ENCODE results near the gene ZNF19.
A peak's percentile ranks its signal among the peaks of the same experiment; 100 is the strongest.

GRCh38 chr16:71537643-71538042 lies 48.5 kb upstream of the ZNF19 start:
- TF ChIP-seq, protein P1, sequence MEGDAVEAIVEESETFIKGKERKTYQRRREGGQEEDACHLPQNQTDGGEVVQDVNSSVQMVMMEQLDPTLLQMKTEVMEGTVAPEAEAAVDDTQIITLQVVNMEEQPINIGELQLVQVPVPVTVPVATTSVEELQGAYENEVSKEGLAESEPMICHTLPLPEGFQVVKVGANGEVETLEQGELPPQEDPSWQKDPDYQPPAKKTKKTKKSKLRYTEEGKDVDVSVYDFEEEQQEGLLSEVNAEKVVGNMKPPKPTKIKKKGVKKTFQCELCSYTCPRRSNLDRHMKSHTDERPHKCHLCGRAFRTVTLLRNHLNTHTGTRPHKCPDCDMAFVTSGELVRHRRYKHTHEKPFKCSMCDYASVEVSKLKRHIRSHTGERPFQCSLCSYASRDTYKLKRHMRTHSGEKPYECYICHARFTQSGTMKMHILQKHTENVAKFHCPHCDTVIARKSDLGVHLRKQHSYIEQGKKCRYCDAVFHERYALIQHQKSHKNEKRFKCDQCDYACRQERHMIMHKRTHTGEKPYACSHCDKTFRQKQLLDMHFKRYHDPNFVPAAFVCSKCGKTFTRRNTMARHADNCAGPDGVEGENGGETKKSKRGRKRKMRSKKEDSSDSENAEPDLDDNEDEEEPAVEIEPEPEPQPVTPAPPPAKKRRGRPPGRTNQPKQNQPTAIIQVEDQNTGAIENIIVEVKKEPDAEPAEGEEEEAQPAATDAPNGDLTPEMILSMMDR (IDR thresholded peaks at IDR 0.05; ENCODE audit: low read depth, low read length, missing input control): peak; percentile 74
- no peak for TF ChIP-seq MAX (IDR thresholded peaks at IDR 0.05)

Data from liver (tissue), 2 donors.